ENCODE measurements around the gene SDR42E1.

GRCh38 chr16:82024883-82025282 lies 13.6 kb upstream of the SDR42E1 start:
- TF ChIP-seq ZNF274 (IDR thresholded peaks at IDR 0.05; ENCODE audit: low read depth, low read length) (no peak), SUZ12 (IDR thresholded peaks at IDR 0.05; ENCODE audit: extremely low read depth, insufficient read depth, insufficient read length) (no peak), YY1 (IDR thresholded peaks at IDR 0.05; ENCODE audit: insufficient read depth, insufficient read length) (no peak)

Measured in NT2/D1 (cell line).